ENCODE measurements around the gene TMCC2. TPM values are rescaled to one million over a fixed set of nuclear protein-coding genes. Genes with fewer than 3 reads are reported as not detected.

Gene TMCC2
- total and polyA plus RNA-seq, 2 of the 8 experiments (the other 6 are each of a cell fraction or from before 2014, with no cell fraction given) = 6.7 to 6.8 TPM

DNA sequence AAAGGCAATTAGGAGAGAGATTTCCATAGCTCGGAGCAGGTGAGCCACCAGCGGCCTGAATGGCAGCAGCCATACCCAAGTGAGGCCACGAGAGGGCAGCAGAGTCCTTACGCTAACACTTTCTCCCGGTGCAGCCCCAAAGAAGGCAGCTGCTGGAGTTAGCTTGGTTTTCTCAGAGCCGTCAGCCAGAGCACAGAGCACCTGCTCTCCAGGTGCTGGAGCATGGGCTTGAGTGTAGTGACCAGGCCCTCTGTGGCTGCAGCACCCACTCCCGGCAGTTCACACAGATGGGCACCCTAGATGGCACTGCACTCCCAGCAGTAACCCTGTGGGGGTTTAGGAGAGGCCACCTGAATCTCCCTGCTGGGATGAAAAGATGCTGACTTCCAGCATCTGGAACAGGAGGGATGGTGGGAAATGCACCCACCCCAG lies 45.8 kb downstream of the TMCC2 start (continued):
- TF ChIP-seq SIN3A (conservative IDR thresholded peaks at IDR 0.05 in 1 of 2, IDR thresholded peaks at IDR 0.05 in 1 of 2; ENCODE audit: low read depth in 1 of 2, low read length in 2 of 2) (0 out of 4 replicates have a peak, but pooled peaks of 1 of the 2 experiments have one; percentile 55), SRF (IDR thresholded peaks at IDR 0.05; ENCODE audit: low read depth, low read length) (no peak), KDM4A (IDR thresholded peaks at IDR 0.05; ENCODE audit: low read depth, low read length, severe bottlenecking) (no peak), EZH2 (IDR thresholded peaks at IDR 0.05; ENCODE audit: low read depth, low read length, severe bottlenecking) (no peak), RNF2 (IDR thresholded peaks at IDR 0.05; ENCODE audit: borderline replicate concordance, low read depth, low read length, missing control alignments, poor library complexity, severe bottlenecking) (no peak), RBBP5 (IDR thresholded peaks at IDR 0.05; ENCODE audit: borderline replicate concordance, low read depth, low read length) (no peak), ZNF274 (IDR thresholded peaks at IDR 0.05; ENCODE audit: borderline replicate concordance, extremely low read depth, low read length) (no peak), POU5F1 (IDR thresholded peaks at IDR 0.05; ENCODE audit: low read depth, low read length) (no peak)
- TF ChIP-seq, protein P1, sequence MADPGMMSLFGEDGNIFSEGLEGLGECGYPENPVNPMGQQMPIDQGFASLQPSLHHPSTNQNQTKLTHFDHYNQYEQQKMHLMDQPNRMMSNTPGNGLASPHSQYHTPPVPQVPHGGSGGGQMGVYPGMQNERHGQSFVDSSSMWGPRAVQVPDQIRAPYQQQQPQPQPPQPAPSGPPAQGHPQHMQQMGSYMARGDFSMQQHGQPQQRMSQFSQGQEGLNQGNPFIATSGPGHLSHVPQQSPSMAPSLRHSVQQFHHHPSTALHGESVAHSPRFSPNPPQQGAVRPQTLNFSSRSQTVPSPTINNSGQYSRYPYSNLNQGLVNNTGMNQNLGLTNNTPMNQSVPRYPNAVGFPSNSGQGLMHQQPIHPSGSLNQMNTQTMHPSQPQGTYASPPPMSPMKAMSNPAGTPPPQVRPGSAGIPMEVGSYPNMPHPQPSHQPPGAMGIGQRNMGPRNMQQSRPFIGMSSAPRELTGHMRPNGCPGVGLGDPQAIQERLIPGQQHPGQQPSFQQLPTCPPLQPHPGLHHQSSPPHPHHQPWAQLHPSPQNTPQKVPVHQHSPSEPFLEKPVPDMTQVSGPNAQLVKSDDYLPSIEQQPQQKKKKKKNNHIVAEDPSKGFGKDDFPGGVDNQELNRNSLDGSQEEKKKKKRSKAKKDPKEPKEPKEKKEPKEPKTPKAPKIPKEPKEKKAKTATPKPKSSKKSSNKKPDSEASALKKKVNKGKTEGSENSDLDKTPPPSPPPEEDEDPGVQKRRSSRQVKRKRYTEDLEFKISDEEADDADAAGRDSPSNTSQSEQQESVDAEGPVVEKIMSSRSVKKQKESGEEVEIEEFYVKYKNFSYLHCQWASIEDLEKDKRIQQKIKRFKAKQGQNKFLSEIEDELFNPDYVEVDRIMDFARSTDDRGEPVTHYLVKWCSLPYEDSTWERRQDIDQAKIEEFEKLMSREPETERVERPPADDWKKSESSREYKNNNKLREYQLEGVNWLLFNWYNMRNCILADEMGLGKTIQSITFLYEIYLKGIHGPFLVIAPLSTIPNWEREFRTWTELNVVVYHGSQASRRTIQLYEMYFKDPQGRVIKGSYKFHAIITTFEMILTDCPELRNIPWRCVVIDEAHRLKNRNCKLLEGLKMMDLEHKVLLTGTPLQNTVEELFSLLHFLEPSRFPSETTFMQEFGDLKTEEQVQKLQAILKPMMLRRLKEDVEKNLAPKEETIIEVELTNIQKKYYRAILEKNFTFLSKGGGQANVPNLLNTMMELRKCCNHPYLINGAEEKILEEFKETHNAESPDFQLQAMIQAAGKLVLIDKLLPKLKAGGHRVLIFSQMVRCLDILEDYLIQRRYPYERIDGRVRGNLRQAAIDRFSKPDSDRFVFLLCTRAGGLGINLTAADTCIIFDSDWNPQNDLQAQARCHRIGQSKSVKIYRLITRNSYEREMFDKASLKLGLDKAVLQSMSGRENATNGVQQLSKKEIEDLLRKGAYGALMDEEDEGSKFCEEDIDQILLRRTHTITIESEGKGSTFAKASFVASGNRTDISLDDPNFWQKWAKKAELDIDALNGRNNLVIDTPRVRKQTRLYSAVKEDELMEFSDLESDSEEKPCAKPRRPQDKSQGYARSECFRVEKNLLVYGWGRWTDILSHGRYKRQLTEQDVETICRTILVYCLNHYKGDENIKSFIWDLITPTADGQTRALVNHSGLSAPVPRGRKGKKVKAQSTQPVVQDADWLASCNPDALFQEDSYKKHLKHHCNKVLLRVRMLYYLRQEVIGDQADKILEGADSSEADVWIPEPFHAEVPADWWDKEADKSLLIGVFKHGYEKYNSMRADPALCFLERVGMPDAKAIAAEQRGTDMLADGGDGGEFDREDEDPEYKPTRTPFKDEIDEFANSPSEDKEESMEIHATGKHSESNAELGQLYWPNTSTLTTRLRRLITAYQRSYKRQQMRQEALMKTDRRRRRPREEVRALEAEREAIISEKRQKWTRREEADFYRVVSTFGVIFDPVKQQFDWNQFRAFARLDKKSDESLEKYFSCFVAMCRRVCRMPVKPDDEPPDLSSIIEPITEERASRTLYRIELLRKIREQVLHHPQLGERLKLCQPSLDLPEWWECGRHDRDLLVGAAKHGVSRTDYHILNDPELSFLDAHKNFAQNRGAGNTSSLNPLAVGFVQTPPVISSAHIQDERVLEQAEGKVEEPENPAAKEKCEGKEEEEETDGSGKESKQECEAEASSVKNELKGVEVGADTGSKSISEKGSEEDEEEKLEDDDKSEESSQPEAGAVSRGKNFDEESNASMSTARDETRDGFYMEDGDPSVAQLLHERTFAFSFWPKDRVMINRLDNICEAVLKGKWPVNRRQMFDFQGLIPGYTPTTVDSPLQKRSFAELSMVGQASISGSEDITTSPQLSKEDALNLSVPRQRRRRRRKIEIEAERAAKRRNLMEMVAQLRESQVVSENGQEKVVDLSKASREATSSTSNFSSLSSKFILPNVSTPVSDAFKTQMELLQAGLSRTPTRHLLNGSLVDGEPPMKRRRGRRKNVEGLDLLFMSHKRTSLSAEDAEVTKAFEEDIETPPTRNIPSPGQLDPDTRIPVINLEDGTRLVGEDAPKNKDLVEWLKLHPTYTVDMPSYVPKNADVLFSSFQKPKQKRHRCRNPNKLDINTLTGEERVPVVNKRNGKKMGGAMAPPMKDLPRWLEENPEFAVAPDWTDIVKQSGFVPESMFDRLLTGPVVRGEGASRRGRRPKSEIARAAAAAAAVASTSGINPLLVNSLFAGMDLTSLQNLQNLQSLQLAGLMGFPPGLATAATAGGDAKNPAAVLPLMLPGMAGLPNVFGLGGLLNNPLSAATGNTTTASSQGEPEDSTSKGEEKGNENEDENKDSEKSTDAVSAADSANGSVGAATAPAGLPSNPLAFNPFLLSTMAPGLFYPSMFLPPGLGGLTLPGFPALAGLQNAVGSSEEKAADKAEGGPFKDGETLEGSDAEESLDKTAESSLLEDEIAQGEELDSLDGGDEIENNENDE (IDR thresholded peaks at IDR 0.05; ENCODE audit: insufficient replicate concordance, low read length) = no peak
- TF ChIP-seq, protein P2, sequence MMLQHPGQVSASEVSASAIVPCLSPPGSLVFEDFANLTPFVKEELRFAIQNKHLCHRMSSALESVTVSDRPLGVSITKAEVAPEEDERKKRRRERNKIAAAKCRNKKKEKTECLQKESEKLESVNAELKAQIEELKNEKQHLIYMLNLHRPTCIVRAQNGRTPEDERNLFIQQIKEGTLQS (IDR thresholded peaks at IDR 0.05; ENCODE audit: insufficient read depth, low read depth, low read length) = no peak

All from H1 (cell line).